ENCODE data around the gene PRKN.

The PRKN gene

GRCh38 chr6:161679980-161680538 lies 1047.5 kb downstream of the PRKN start:
- no peak overlapping the region for H3K27ac ChIP-seq
- no peak for TF ChIP-seq CTCF (conservative IDR thresholded peaks at IDR 0.05)
- no peak for TF ChIP-seq ZFX (IDR thresholded peaks at IDR 0.05)

GRCh38 chr6:161677188-161677587 lies 1050.4 kb downstream of the PRKN start:
- no peak overlapping the region for H3K27ac ChIP-seq
- no peak for TF ChIP-seq ZFX (IDR thresholded peaks at IDR 0.05)

DNA sequence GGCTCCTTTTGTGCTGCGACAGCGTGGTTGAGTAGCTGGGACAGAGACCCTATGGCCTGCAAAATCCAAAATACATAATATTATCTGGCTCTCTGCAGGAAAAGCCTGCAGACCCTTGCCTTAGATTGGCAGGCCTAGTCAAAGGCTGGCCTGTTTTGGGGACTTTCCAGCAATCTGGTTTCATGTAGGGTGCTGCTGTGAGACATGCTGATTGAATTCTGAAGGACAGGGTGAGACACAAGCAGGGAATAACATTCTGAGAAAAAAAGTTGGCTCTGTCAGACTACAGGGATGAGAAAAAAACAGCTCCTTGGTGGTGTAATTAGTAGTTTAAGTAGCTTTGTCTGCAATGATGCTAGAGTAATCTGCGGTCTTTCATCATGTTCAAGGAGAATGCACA lies 1051.0 kb downstream of the PRKN start:
- H3K27ac ChIP-seq, result no peak overlapping the region
- no peak for TF ChIP-seq CTCF (conservative IDR thresholded peaks at IDR 0.05)
- no peak for TF ChIP-seq ZFX (IDR thresholded peaks at IDR 0.05)

- H3K27ac ChIP-seq, result no peak overlapping the region
- TF ChIP-seq CTCF (conservative IDR thresholded peaks at IDR 0.05), result no peak
- TF ChIP-seq ZFX (IDR thresholded peaks at IDR 0.05), result no peak
Observed at GRCh38 chr6:161674930-161675682, 1052.5 kb downstream of the PRKN start.

DNA sequence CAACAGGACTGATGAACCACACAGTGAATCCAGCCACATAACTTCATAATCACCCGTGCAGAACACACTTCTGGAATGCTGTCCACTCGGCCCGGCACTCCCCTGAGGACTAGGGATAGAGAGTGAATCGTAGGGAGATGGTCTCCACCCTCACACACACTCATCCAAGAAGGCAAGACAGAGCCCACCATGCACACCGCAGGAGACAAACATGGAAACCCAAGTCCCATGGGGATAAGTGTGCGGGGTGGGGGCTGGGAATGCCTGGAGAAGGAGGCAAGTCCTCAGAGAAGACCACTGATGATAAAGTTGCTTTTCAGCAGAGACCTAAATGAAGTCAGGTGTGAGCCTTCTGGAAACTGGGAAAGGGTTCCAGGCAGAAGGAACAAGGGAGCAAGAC lies 1054.5 kb downstream of the PRKN start:
- no peak overlapping the region for H3K27ac ChIP-seq
- TF ChIP-seq ZFX (IDR thresholded peaks at IDR 0.05) (no peak), CTCF (conservative IDR thresholded peaks at IDR 0.05) (no peak)

DNA sequence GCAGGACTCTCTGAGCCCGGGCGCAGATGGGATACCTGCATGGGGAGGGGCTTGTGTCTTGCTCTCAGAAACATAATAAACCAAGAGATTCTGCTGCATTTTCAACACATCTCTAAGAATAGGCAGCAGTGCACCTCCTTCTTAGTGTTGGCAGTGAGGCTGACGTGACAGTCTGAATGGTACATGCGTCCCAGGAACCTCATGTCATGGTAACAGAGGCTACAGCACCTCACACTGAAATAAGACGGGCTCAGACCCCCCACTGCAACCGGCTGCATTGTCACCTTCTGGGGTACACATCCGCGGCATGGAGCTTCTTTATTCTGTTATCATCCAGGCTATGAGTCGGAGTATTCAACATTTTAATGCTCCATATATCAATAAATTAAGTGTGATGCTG lies 1056.4 kb downstream of the PRKN start:
- no peak for TF ChIP-seq CTCF (conservative IDR thresholded peaks at IDR 0.05)
- TF ChIP-seq ZFX (IDR thresholded peaks at IDR 0.05), result no peak
- H3K27ac ChIP-seq, result no peak overlapping the region

DNA sequence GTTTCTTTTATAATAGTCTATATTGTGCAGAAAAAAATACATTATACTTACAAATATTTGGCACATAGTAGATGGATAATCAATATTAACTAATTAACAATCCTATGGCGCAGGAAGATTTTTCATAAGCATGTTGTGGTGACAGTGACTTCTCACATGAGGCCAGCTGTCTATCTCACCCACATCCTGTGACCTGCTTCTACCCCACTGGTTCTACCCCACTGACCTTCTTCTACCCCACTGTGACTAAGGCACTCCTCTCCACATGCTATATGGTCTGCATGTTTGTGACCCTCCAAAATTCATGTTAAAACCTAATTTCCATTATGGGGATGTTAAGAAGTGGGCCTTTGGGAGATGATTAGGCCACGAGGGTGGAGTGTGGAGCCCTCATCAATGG lies 1058.9 kb downstream of the PRKN start:
- H3K27ac ChIP-seq, result no peak overlapping the region
- TF ChIP-seq CTCF (conservative IDR thresholded peaks at IDR 0.05) (no peak), ZFX (IDR thresholded peaks at IDR 0.05) (no peak)

DNA sequence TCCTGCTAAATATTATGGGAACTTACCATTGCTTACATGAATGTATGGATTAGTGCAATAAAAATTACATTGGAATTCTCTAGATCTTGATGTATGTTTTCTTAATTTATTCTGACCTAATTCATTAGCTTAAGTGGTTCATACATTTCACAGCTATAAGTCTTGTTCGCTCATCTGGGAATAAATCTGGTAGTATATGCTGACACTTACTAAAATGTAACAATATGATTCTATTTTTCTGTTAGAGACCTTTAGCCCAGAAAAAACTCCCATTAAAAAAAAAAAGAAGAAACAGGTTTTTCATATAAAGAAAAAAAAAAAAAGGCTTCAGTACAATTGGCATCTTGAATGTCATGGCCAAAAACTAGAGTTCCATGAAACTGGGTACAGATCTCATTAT lies 1059.6 kb downstream of the PRKN start:
- H3K27ac ChIP-seq, result no peak overlapping the region
- TF ChIP-seq ZFX (IDR thresholded peaks at IDR 0.05) (no peak), CTCF (conservative IDR thresholded peaks at IDR 0.05) (no peak)

Data from C4-2B (cell line).